Neuronal stem cell (in vitro differentiated cells): Measurements from ENCODE around the gene BRIP1.

Experiments used
- DNase-seq: peaks from one replicate; pipeline ENCODE4 v3.0.0-alpha.2; 2013; ENCODE audit warnings: low spot score
- H2AFZ ChIP-seq: one replicate; pipeline ENCODE4 v1.6.1; 2013; ENCODE audit warnings: mild to moderate bottlenecking, low read length, inconsistent platforms
- H2AK5ac ChIP-seq: 2 replicates; pipeline ENCODE4 v1.6.1; 2013; ENCODE audit warnings: low read depth, mild to moderate bottlenecking, inconsistent platforms, low read length, moderate library complexity, mixed read lengths
- H2BK120ac ChIP-seq: 2 replicates; pipeline ENCODE4 v1.6.1; 2013; ENCODE audit warnings: low read depth, mild to moderate bottlenecking, inconsistent platforms, low read length, moderate library complexity, mixed read lengths
- H2BK12ac ChIP-seq: one replicate; pipeline ENCODE4 v1.6.1; 2013; ENCODE audit warnings: low read length, inconsistent platforms
- H2BK15ac ChIP-seq: 2 replicates; pipeline ENCODE4 v1.6.1; 2013; ENCODE audit warnings: mild to moderate bottlenecking, low read length, inconsistent platforms, mixed read lengths
- H2BK5ac ChIP-seq: one replicate; pipeline ENCODE4 v1.6.1; 2013; ENCODE audit warnings: inconsistent platforms, mild to moderate bottlenecking, low read length, moderate library complexity
- H3K14ac ChIP-seq: one replicate; pipeline ENCODE4 v1.6.1; 2013; ENCODE audit warnings: low read length, inconsistent platforms
- H3K18ac ChIP-seq: 2 replicates; pipeline ENCODE4 v1.6.1; 2013; ENCODE audit warnings: low read length, inconsistent platforms
- H3K23ac ChIP-seq: 2 replicates; pipeline ENCODE4 v1.6.1; 2013; ENCODE audit warnings: low read depth, mild to moderate bottlenecking, mixed read lengths, low read length, inconsistent platforms; ENCODE audit not compliant: poor library complexity
- H3K27ac ChIP-seq: replicated peaks from 3 replicates; pipeline ENCODE4 v1.5.1; 2013; ENCODE audit warnings: low read length, inconsistent platforms
- H3K27me3 ChIP-seq, 3 experiments: 2 replicates each; pipeline ENCODE4 v1.6.1; 2013; ENCODE audit warnings: low read length in 3 of 3, mild to moderate bottlenecking in 2 of 3, inconsistent platforms in 1 of 3, low read depth in 1 of 3, mixed read lengths in 1 of 3, moderate library complexity in 1 of 3; ENCODE audit not compliant: control insufficient read depth in 3 of 3, insufficient read depth in 3 of 3
- H3K36me3 ChIP-seq, 2 donors: replicated peaks in 1 of 2; 2 replicates each; pipeline ENCODE4 v1.6.1; 2013; ENCODE audit warnings: low read length in 2 of 2; ENCODE audit not compliant: control insufficient read depth in 2 of 2, insufficient read depth in 2 of 2
- H3K4ac ChIP-seq: 2 replicates; pipeline ENCODE4 v1.6.1; 2013; ENCODE audit warnings: inconsistent platforms, mild to moderate bottlenecking, low read length, moderate library complexity
- H3K4me1 ChIP-seq, 2 donors: 1 replicate in 1 of 2; 2 replicates in 1 of 2; pipeline ENCODE4 v1.6.1; 2013; ENCODE audit warnings: low read length in 2 of 2, low read depth in 1 of 2; ENCODE audit not compliant: control insufficient read depth in 2 of 2, insufficient read depth in 1 of 2
- H3K4me2 ChIP-seq: one replicate; pipeline ENCODE4 v1.6.1; 2013; ENCODE audit warnings: mild to moderate bottlenecking, low read length, inconsistent platforms; ENCODE audit not compliant: insufficient read depth, poor library complexity, severe bottlenecking
- H3K4me3 ChIP-seq, 2 donors: 2 replicates each; pipeline ENCODE4 v1.5.1; 2013; ENCODE audit warnings: low read length in 2 of 2, mild to moderate bottlenecking in 2 of 2, inconsistent platforms in 1 of 2, moderate library complexity in 1 of 2
- H3K79me1 ChIP-seq: one replicate; pipeline ENCODE4 v1.6.1; 2013; ENCODE audit warnings: low read depth, mild to moderate bottlenecking, inconsistent platforms, low read length, moderate library complexity
- H3K9ac ChIP-seq: one replicate; pipeline ENCODE4 v1.6.1; 2013; ENCODE audit warnings: mild to moderate bottlenecking, low read depth, low read length, inconsistent platforms; ENCODE audit not compliant: poor library complexity
- H3K9me3 ChIP-seq, 2 donors: replicated peaks in 1 of 2; 2 replicates each; pipeline versions ENCODE3 to v1.6.1; 2013; ENCODE audit warnings: low read length in 2 of 2, mild to moderate bottlenecking in 2 of 2, inconsistent platforms in 1 of 2, low read depth in 1 of 2, mixed read lengths in 1 of 2, moderate library complexity in 1 of 2; ENCODE audit not compliant: control insufficient read depth in 2 of 2, insufficient read depth in 1 of 2
- H4K8ac ChIP-seq: one replicate; pipeline ENCODE4 v1.6.1; 2013; ENCODE audit warnings: low read depth, mild to moderate bottlenecking, inconsistent platforms, low read length, moderate library complexity
- H4K91ac ChIP-seq: one replicate; pipeline ENCODE4 v1.6.1; 2013; ENCODE audit warnings: low read length, low read depth, mild to moderate bottlenecking, inconsistent platforms; ENCODE audit not compliant: poor library complexity
- WGBS, 2 donors: extraction: QIAGEN DNeasy Blood & Tissue Kit; methylation state at CpG; one replicate each; pipeline ENCODE4 v1.1.7; 2013; ENCODE audit warnings: missing lambda C conversion rate in 2 of 2, mixed read lengths in 1 of 2; ENCODE audit not compliant: insufficient read length in 2 of 2, insufficient replicate concordance in 1 of 2; ENCODE audit errors: extremely low coverage in 2 of 2; 5-methylcytosine and 5-hydroxymethylcytosine counted together

The BRIP1 gene

GRCh38 chr17:61645920-61646319 lies 217.4 kb downstream of the BRIP1 start:
- no peak overlapping the region for H3K18ac ChIP-seq
- H3K4me1 ChIP-seq, result no peaks in the 10 kb centered on the region
- peaks cover 3% of the 10 kb centered on the region in 2 donors for H3K9me3 ChIP-seq
- no peak overlapping the region for H2BK15ac ChIP-seq
- no peak overlapping the region for H3K14ac ChIP-seq
- no peak overlapping the region for H3K4me2 ChIP-seq
- H3K27me3 ChIP-seq, result no peaks in the 10 kb centered on the region
- no peak overlapping the region for H2BK5ac ChIP-seq
- H3K23ac ChIP-seq, result no peak overlapping the region
- H3K4me3 ChIP-seq, result no peak overlapping the region
- H4K8ac ChIP-seq, result no peak overlapping the region
- H3K9ac ChIP-seq, result no peak overlapping the region
- H2AFZ ChIP-seq, result no peak overlapping the region
- H4K91ac ChIP-seq, result no peak overlapping the region
- no peak overlapping the region for H3K4ac ChIP-seq
- no peaks in the 10 kb centered on the region for H3K79me1 ChIP-seq
- H2BK12ac ChIP-seq, result no peak overlapping the region
- H3K36me3 ChIP-seq, result no peaks in the 10 kb centered on the region
- DNase-seq, result no peak
- H2AK5ac ChIP-seq, result no peak overlapping the region
- no CpG with 5 or more reads among the region's 3 CpGs for WGBS, 2 donors
- H3K27ac ChIP-seq, result no peak overlapping the region
- H2BK120ac ChIP-seq, result no peak overlapping the region

DNA sequence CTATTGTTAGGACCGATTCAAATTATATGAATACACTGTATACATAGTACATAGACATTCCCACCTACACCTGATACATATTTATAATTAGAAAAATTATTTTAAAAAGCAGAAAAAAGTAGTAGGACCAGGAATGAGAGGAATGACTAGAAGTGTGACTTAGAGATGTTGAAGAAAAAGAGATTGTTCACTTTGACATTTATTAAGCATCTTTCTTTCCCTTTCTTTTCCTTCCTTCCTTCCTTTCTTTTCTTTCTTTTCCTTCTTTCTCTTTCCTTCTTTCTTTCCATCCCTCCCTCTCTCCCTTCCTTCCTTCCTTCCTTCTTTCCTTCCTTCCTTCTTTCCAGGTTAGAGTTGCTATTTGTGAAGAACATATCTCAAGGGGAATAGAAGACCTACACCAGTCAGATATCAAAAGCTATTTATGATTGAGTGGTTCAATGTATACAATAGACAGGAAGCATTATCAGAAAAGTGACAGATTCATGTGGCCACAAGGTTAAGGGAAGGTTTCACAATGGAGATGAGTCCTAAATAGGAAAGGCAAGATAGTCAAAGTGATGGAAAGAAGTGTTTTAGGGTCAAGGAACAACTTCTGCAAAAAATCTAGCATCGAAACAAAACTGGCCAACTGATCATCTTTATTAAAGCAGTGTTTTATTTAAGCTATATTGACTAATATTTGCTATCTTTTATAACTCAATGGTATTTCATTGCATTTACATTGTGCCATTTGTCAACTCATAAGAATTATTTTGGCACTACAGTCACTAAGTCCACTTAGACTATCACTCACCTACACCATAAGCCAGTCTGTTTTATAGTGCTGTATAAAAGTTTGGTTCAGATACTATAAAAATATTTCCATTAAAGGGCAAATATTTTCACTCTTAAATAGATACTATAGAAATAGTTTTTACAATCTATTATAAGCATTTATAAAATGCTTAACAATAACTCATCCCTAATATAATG lies 218.2 kb downstream of the BRIP1 start:
- Histone ChIP-seq H4K8ac (no peak overlapping the region), H3K9me3 (peaks cover 0 to 3% of the 10 kb centered on the region in 2 donors), H2AFZ (no peak overlapping the region), H3K9ac (no peak overlapping the region), H4K91ac (no peak overlapping the region), H3K4me1 (no peaks in the 10 kb centered on the region), H3K14ac (no peak overlapping the region), H3K36me3 (no peaks in the 10 kb centered on the region), H3K18ac (no peak overlapping the region), H3K27ac (no peak overlapping the region), H3K4me3 (no peak overlapping the region), H3K4me2 (no peak overlapping the region), H2BK15ac (no peak overlapping the region), H2BK120ac (no peak overlapping the region), H2BK5ac (no peak overlapping the region), H3K23ac (no peak overlapping the region), H2BK12ac (no peak overlapping the region), H3K79me1 (no peaks in the 10 kb centered on the region), H2AK5ac (no peak overlapping the region), H3K4ac (no peak overlapping the region), H3K27me3 (no peaks in the 10 kb centered on the region)
- no CpG with 5 or more reads among the region's 2 CpGs for WGBS, 2 donors
- no peak for DNase-seq

GRCh38 chr17:61642768-61643167 lies 220.6 kb downstream of the BRIP1 start:
- Histone ChIP-seq H4K91ac (no peak overlapping the region), H3K23ac (no peak overlapping the region), H2BK12ac (no peak overlapping the region), H3K79me1 (no peaks in the 10 kb centered on the region), H3K4me3 (no peak overlapping the region), H3K36me3 (no peaks in the 10 kb centered on the region), H2BK5ac (no peak overlapping the region), H3K4me1 (no peaks in the 10 kb centered on the region), H3K4ac (no peak overlapping the region), H2AK5ac (no peak overlapping the region), H3K4me2 (no peak overlapping the region), H3K27ac (no peak overlapping the region), H3K9me3 (peaks cover 2 to 3% of the 10 kb centered on the region in 2 donors), H2BK15ac (no peak overlapping the region), H2AFZ (no peak overlapping the region), H4K8ac (no peak overlapping the region), H3K9ac (no peak overlapping the region), H2BK120ac (no peak overlapping the region), H3K18ac (no peak overlapping the region), H3K27me3 (no peaks in the 10 kb centered on the region), H3K14ac (no peak overlapping the region)
- DNase-seq, result no peak
- no CpG with 5 or more reads among the region's 2 CpGs for WGBS, 2 donors

DNA sequence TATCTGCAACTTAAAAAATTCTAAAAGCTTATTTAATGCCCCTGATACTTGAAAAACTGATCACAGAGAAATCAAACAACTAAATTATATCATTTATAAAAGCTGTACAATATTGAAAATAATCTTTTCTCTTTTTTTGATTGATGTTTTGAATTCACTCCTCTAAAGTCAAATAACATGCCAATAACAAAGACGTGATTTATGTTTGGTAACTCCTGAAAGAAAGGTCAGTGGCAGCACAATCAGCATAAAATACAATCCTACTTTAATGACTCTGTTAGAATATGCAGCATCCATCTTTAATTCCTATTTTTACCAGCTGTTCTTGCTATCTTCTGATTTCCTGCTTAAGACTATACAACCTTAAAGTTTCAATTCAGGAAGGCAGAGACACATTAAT lies 221.6 kb downstream of the BRIP1 start:
- no peak overlapping the region for H2AFZ ChIP-seq
- H3K4me2 ChIP-seq, result no peak overlapping the region
- H2BK15ac ChIP-seq, result no peak overlapping the region
- no peak overlapping the region for H2BK120ac ChIP-seq
- no peak overlapping the region for H3K9ac ChIP-seq
- no peaks in the 10 kb centered on the region for H3K36me3 ChIP-seq
- H4K8ac ChIP-seq, result no peak overlapping the region
- H3K18ac ChIP-seq, result no peak overlapping the region
- no peaks in the 10 kb centered on the region for H3K4me1 ChIP-seq
- H2BK5ac ChIP-seq, result no peak overlapping the region
- no peak overlapping the region for H2BK12ac ChIP-seq
- no peaks in the 10 kb centered on the region for H3K27me3 ChIP-seq
- H3K23ac ChIP-seq, result no peak overlapping the region
- H3K27ac ChIP-seq, result no peak overlapping the region
- no peak overlapping the region for H3K14ac ChIP-seq
- no peak overlapping the region for H2AK5ac ChIP-seq
- WGBS, 2 donors, result no CpG with 5 or more reads among the region's 1 CpG
- H3K4ac ChIP-seq, result no peak overlapping the region
- no peak for DNase-seq
- H3K4me3 ChIP-seq, result no peak overlapping the region
- H4K91ac ChIP-seq, result no peak overlapping the region
- H3K79me1 ChIP-seq, result no peaks in the 10 kb centered on the region
- H3K9me3 ChIP-seq, result peaks cover 2 to 3% of the 10 kb centered on the region in 2 donors
